ENCODE data around the gene FZD4. TPM values are rescaled to one million over a fixed set of nuclear protein-coding genes. Genes with fewer than 3 reads are reported as not detected.

FZD4 gene
- total and polyA plus RNA-seq, 10 of the 15 experiments (the other 5 are each of a cell fraction or from before 2014, with no cell fraction given): under 0.01 to 0.13 (median 0.01) TPM; not detected in 6

- ATAC-seq (no peak), DNase-seq (ENCODE audit: low read depth, low spot score) (no peak), FAIRE-seq (no peak)
- H3K4me1 ChIP-seq (ENCODE audit: control insufficient read depth, insufficient read depth, low read length): no peaks in the 10 kb centered on the region
- CTCF ChIA-PET: no interaction called here
- SMC1A ChIA-PET (ENCODE audit: uncharacterized antibody, unreplicated experiment): no interaction called here
- TF ChIP-seq TARDBP (IDR thresholded peaks at IDR 0.05; ENCODE audit: borderline replicate concordance) (no peak), BCL3 (IDR thresholded peaks at IDR 0.05; ENCODE audit: borderline replicate concordance, insufficient read depth, low read depth, low read length, poor library complexity, severe bottlenecking) (no peak)
- 50% methylated on average over 5 of the region's 5 CpGs for WGBS (ENCODE audit: insufficient coverage, insufficient replicate concordance, low lambda C conversion rate, missing lambda C conversion rate)
- RAD21 ChIA-PET (ENCODE audit: unreplicated experiment): no interaction called here
- H2AFZ ChIP-seq (ENCODE audit: control insufficient read depth, low read depth, low read length): no peak overlapping the region
- in situ Hi-C loops (cut with MboI) (no loop called here), intact Hi-C loops (cut with micrococcal nuclease; ENCODE audit: unreplicated experiment) (no loop called here)
- no peaks in the 10 kb centered on the region; a peak in 1 of 4 replicates for H3K27me3 ChIP-seq (replicated peaks in 1 of 2; ENCODE audit: control insufficient read depth in 2 of 2, insufficient read depth in 2 of 2, low read length in 1 of 2)
- no TSS peak for BruUV-seq (replicated peaks)
- POLR2A ChIA-PET: no interaction called here
- no peak overlapping the region for H3K4me2 ChIP-seq (ENCODE audit: control insufficient read depth, insufficient read depth)
- H3K36me3 ChIP-seq (ENCODE audit: control insufficient read depth in 2 of 2, insufficient read depth in 2 of 2, low read length in 1 of 2): no peaks in the 10 kb centered on the region
- H3K27ac ChIP-seq (ENCODE audit: control insufficient read depth, insufficient read depth): no peak overlapping the region
- H3K4me3 ChIP-seq: no peak overlapping the region
- H3K79me2 ChIP-seq (ENCODE audit: control insufficient read depth, insufficient read depth, low read length): no peaks in the 10 kb centered on the region
- no peaks in the 10 kb centered on the region for H3K9me3 ChIP-seq (replicated peaks; ENCODE audit: control insufficient read depth, insufficient read depth, low read length)
- no peaks in the 10 kb centered on the region for H4K20me1 ChIP-seq (ENCODE audit: control insufficient read depth, insufficient read depth)
- no peak overlapping the region for H3K9ac ChIP-seq (ENCODE audit: control insufficient read depth, insufficient read depth, low read length)
Measured at GRCh38 chr11:86896441-86896841, 58.8 kb downstream of the FZD4 start.

Other genes starting within 250 kb of the FZD4 start
- gene PRSS23, start 154.9 kb downstream of the FZD4 start, total RNA-seq (2014; rRNA removed): 0.05 TPM in 1 of 2 replicates, not detected in the other
- not detected in 2 replicates for gene PRSS23, start 154.9 kb downstream of the FZD4 start, total RNA-seq (2014; rRNA removed; fragmentation: Illumina TruSeq; extraction: Trizol)
- 0.13 and 0.21 TPM in 2 replicates for gene PRSS23, start 154.9 kb downstream of the FZD4 start, total RNA-seq (2021)
- 0.04 and 0.16 TPM in 2 replicates for gene PRSS23, start 154.9 kb downstream of the FZD4 start, polyA plus RNA-seq (2011; rRNA removed)
- 0.03 TPM in 1 of 2 replicates, not detected in the other for gene PRSS23, start 154.9 kb downstream of the FZD4 start, polyA plus RNA-seq (2014; fragmentation: Illumina TruSeq; extraction: Trizol)
- gene PRSS23, start 154.9 kb downstream of the FZD4 start, polyA plus RNA-seq (2014; fragmentation: Nextera tagmentation; extraction: Ambion mirVana): not detected
- gene PRSS23, start 154.9 kb downstream of the FZD4 start, polyA plus RNA-seq (2014; rRNA removed): 0.05 TPM in 1 of 2 replicates, not detected in the other
- gene PRSS23, start 154.9 kb downstream of the FZD4 start, polyA plus RNA-seq (2016; fragmentation: Nextera tagmentation; extraction: Ambion mirVana): under 1 TPM in 1 of 2 experiments, not detected in 1; 0.39 TPM
- 13.1 and 16.5 TPM in 2 replicates for gene TMEM135, start 82.5 kb upstream of the FZD4 start, total RNA-seq (2014; rRNA removed)
- gene TMEM135, start 82.5 kb upstream of the FZD4 start, total RNA-seq (2014; rRNA removed; fragmentation: Illumina TruSeq; extraction: Trizol): 24.2 and 24.6 TPM in 2 replicates
- gene TMEM135, start 82.5 kb upstream of the FZD4 start, total RNA-seq (2021): 15.9 and 16.8 TPM in 2 replicates
- gene TMEM135, start 82.5 kb upstream of the FZD4 start, polyA plus RNA-seq (2011; rRNA removed): 23.3 and 37.4 TPM in 2 replicates
- 10.7 and 12.8 TPM in 2 replicates for gene TMEM135, start 82.5 kb upstream of the FZD4 start, polyA plus RNA-seq (2014; fragmentation: Illumina TruSeq; extraction: Trizol)
- gene TMEM135, start 82.5 kb upstream of the FZD4 start, polyA plus RNA-seq (2014; fragmentation: Nextera tagmentation; extraction: Ambion mirVana): 1 to 10 TPM; 7.2 to 9.1 TPM
- gene TMEM135, start 82.5 kb upstream of the FZD4 start, polyA plus RNA-seq (2014; rRNA removed): 8.6 and 117 TPM in 2 replicates
- 10 to 100 TPM in 1 of 2 experiments, 1 to 10 TPM in 1; 9.2 to 12.7 TPM for gene TMEM135, start 82.5 kb upstream of the FZD4 start, polyA plus RNA-seq (2016; fragmentation: Nextera tagmentation; extraction: Ambion mirVana)

Data from GM12878 (cell line).